HG03196 (cell line): ENCODE data around the gene ROBO3.

Source experiments
- ATAC-seq: cut with Tn5 transposase; IDR thresholded peaks from one replicate; pipeline ENCODE4 v1.9.1; 2021; ENCODE audit not compliant: unreplicated experiment

Gene ROBO3, protein sequence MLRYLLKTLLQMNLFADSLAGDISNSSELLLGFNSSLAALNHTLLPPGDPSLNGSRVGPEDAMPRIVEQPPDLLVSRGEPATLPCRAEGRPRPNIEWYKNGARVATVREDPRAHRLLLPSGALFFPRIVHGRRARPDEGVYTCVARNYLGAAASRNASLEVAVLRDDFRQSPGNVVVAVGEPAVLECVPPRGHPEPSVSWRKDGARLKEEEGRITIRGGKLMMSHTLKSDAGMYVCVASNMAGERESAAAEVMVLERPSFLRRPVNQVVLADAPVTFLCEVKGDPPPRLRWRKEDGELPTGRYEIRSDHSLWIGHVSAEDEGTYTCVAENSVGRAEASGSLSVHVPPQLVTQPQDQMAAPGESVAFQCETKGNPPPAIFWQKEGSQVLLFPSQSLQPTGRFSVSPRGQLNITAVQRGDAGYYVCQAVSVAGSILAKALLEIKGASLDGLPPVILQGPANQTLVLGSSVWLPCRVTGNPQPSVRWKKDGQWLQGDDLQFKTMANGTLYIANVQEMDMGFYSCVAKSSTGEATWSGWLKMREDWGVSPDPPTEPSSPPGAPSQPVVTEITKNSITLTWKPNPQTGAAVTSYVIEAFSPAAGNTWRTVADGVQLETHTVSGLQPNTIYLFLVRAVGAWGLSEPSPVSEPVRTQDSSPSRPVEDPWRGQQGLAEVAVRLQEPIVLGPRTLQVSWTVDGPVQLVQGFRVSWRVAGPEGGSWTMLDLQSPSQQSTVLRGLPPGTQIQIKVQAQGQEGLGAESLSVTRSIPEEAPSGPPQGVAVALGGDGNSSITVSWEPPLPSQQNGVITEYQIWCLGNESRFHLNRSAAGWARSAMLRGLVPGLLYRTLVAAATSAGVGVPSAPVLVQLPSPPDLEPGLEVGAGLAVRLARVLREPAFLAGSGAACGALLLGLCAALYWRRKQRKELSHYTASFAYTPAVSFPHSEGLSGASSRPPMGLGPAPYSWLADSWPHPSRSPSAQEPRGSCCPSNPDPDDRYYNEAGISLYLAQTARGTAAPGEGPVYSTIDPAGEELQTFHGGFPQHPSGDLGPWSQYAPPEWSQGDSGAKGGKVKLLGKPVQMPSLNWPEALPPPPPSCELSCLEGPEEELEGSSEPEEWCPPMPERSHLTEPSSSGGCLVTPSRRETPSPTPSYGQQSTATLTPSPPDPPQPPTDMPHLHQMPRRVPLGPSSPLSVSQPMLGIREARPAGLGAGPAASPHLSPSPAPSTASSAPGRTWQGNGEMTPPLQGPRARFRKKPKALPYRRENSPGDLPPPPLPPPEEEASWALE (N-terminal part only)

GRCh38 chr11:124865181-124865901 is at the start of gene ROBO3:
Gene ROBO3, plus strand, starts transcription at chr11:124865432. Its CDS starts 146 bp downstream, at chr11:124865578.
- no peak for ATAC-seq

GRCh38 chr11:124817036-124817435 is 48.2 kb upstream of the ROBO3 start:
- no peak for ATAC-seq

- no peak for ATAC-seq
Measured at GRCh38 chr11:124821995-124822730, 43.1 kb upstream of the ROBO3 start.

DNA sequence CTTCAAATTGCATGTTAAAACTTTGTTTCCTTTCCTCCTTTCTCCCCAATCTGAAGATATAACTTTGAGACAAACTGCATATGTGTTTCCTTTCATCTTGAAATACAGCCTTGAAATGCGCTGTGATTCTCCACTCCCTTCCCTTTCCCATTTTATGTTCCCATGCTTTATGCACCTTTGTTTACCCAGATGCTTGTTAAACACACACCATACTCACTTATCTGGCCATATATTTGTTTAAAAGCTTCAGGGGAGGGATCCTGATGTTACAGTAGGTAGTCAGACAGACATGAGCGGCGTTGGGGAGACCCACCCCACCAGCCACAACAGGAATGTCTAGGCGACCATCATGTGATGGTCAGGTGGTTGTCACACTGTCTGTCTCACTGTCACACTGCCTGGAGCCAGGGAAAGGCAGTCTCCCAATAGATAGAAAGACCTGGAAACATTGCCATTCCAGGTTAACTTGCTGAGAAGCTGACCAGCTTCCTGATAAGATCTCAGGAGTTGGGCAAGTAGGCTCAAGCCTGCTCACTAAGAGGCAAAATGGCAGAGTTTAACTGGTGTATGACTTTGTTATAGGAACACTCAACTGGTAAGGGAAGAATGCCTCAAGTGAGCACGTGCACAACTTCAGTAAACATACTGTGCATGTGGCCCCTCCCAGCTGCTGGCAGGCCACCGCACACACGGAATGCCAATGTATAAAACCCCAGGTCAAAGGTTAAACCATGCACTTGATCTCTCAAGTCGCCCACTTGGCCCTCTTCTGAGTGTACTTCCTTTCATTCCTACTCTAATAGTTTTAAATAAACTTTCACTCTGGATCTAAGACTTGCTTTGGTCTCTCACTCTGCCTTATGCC is 41.5 kb upstream of the ROBO3 start:
- ATAC-seq, result no peak

- no peak for ATAC-seq
Measured at GRCh38 chr11:124825876-124826275, 39.4 kb upstream of the ROBO3 start.

GRCh38 chr11:124829986-124830385 is 35.2 kb upstream of the ROBO3 start:
- no peak for ATAC-seq

DNA sequence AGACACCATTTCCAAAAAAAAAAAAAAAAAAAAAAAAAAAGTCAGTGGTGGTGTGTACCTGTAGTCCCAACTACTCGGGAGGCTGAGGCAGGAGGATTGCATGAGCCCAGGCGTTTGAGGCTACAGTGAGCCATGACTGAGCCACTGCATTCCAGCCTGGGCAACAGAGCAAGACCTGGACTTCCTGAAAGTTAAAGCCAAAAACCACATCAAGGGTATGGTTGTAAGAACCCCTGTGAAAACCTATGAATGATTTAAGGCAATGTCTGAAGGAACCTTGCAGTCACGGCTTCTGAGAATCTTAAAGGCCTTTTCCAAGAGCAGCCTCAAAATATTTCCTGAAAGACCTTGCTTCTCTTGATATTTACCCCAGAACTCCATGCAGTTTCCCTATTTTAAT is 34.5 kb upstream of the ROBO3 start:
- no peak for ATAC-seq

DNA sequence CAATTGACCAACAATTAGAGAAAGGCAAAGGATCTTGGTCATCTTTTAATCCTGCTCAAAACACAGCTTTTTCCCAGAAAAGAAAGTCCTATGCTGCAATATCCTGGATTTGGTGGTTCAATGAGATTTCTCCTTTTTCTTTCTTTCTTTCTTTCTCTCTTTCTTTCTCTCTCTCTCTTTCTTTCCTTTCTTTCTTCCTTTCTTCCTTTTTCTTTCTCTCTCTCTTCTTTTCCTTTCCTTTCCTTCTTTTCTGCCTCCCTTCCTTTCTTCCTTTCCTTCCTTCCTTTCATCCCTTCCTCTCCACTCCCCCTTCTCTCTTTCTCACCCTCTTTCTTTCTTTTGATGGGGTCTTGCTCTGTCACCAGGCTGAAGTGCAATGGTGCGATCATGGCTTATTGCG is 33.3 kb upstream of the ROBO3 start:
- no peak for ATAC-seq

DNA sequence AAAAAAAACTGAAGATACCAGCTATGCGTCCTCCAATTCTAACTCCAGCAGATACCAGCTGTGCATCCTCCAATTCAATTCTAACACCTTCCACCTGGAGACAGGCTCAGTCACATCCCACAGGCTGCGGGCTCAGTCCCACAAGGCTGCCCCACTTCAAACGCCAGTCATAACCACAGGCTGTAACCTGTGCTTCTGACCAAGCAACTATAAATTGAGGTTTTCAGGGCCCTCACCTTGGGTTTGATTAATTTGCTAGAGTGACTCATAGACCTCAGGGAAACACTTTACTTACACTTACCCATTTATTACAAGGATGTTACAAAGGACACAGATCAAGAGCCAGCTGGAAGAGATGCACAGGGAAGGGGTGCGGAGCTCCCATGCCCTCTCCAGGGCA is 32.7 kb upstream of the ROBO3 start:
- ATAC-seq, result no peak

DNA sequence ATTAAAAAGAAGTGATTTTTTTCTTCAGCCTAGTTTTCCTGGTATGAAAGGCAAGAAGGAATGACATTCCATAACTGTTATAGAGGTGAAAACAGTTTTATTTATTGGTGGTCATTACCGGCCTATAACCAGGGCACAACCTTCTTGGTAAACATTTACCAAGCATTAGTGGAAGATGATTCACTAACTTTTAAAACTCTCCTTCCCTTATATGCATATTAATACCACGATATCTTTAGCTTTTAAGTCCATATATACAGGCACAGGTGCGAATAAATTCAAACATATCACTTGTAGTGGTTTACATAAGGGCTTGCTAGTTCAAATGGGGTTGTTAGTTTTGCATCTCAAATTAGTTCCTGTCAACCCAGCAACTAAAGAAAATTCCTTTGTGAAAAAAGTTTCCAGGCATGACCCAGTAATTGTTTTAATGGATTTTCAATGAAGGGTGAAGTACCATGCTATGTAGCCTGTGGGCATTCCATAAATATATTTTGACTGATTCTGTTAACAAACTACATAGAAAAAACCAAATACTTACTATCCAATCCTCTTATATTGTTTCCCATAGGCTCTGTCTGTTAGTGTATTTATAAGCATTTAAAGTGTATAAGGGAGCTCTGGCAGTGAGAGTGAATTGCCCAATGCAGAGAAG is 30.6 kb upstream of the ROBO3 start:
- ATAC-seq, result no peak

- no peak for ATAC-seq
Measured at GRCh38 chr11:124835918-124836317, 29.3 kb upstream of the ROBO3 start.

DNA sequence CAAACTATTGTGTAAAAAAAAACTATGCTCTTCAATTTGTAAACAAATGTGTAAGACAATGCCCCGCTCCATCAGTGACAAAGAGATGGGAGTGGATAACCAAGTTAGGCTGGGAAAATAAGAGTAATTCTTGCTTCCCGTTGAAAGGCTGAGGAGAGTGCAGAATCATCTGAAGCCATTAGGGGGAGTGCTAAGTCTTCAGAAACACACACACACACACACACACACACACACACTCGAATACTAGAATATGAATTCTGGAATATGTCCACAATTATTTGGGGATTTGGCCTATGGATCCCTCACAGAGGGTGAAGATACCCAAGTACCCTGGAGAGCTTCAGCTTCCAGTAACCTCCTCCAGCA is 27.8 kb upstream of the ROBO3 start:
- no peak for ATAC-seq

DNA sequence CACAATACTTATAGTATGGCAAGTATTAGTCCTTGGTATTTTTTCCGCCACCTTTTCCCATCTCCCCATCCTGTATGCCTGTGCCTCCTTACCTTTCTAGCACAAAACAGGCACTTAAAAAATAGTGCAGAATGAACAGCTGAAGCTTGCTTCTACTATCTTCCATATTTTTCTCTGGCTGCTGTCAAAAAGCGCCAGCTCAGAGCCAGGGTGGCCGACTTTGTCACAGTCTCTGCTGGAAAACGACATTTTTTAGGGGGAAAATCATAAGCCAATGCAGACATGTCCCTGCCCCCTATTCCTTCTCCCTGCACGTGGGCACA is 26.5 kb upstream of the ROBO3 start:
- ATAC-seq, result no peak

- no peak for ATAC-seq
Measured at GRCh38 chr11:124839128-124839971, 25.9 kb upstream of the ROBO3 start.

DNA sequence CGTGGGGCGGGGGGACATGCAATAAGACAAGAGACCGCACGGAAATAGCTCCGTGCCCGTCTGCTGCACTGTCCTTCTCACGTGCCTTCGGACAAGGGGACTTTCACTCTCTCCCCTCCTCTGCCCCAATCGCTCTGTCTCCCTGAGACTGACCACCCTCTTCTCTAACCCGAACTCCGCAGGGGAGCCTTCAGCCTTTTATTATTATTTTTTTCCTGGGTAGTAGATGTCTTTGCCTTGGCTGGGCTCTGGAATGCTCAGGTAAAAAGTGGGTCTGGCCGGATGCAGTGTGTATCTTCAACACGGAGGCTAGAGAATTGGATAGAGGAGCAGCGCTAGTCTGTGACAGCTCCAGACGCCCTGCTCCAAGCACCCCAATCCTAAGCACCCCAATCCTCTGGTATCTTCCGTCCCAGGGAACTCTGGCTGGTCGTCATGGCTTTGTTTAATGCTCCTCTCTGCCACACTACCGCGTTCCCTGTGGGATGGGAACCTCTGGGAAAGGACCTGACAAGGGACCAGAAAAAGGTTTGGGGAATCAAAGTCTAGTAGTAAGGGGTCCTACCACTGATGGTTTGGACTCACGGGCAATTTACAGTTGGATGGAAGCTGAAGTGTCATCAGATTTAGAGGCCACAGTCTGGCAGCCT is 25.1 kb upstream of the ROBO3 start:
- ATAC-seq, result no peak

DNA sequence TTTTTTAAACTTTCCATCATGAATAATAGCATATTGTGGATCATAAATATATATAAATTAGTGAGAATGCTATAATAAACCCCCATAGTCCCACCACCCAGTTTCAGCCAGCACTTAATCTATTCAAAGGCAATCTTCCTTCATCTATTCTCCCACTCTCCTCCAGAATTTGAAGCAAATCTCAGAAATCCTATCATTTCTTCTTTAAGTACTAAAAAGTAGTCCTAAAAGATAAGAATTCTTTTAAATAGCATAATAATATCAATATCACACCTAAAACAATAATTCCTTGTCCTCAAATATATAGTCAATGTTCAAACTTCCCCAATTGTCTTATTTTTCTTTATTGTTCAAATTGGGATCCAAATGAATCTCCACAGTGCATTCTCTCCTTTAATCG is 24.6 kb upstream of the ROBO3 start:
- no peak for ATAC-seq

DNA sequence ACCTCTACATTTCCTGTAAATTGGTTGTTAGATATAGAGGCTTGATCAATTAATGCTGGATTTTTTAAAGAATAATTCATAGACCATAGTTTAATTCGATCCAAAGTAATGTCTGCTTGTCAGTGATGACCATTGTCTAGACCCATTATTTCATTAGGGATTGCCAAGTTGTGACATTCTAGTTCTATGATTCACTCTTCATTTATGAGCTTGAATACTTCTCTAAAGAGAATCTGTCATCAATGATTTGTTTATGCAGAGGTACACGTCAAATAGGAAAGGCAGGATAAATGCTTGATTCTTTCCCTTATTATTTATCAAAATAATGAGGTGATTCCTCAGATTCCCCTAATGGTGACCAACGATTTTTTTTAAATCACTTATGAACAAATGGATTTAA is 24.0 kb upstream of the ROBO3 start:
- no peak for ATAC-seq
